HEK293T (cell line): ENCODE measurements around the gene CCDC175.

Experiments
- ARNT ChIP-seq: fragments of 450-650 bp; IDR thresholded peaks from 2 replicates; pipeline ENCODE4 v1.6.1; 2017; ENCODE audit warnings: mild to moderate bottlenecking
- BHLHE40 ChIP-seq: fragments of 450-650 bp; IDR thresholded peaks from 2 replicates; pipeline ENCODE4 v1.6.1; 2016; ENCODE audit warnings: mild to moderate bottlenecking, moderate library complexity, borderline replicate concordance
- CTBP1 ChIP-seq: fragments of 450-650 bp; IDR thresholded peaks from 2 replicates; pipeline ENCODE4 v1.6.1; 2016; ENCODE audit warnings: borderline replicate concordance
- ELF4 ChIP-seq: fragments of 450-650 bp; IDR thresholded peaks from 2 replicates; pipeline ENCODE4 v1.6.1; 2017; ENCODE audit warnings: antibody characterized with exemption
- FOXK2 ChIP-seq: fragments of 450-650 bp; IDR thresholded peaks from 2 replicates; pipeline ENCODE4 v1.6.1; 2016; ENCODE audit warnings: mild to moderate bottlenecking
- FOXM1 ChIP-seq: fragments of 450-650 bp; IDR thresholded peaks from 2 replicates; pipeline ENCODE4 v1.6.1; 2017; ENCODE audit warnings: mild to moderate bottlenecking, borderline replicate concordance
- HDGF ChIP-seq: fragments of 450-650 bp; IDR thresholded peaks from 2 replicates; pipeline ENCODE4 v1.6.1; 2017; ENCODE audit warnings: antibody characterized with exemption, borderline replicate concordance
- NFRKB ChIP-seq: fragments of 450-650 bp; IDR thresholded peaks from 2 replicates; pipeline ENCODE4 v1.6.1; 2016; ENCODE audit warnings: mild to moderate bottlenecking, moderate library complexity
- SP1 ChIP-seq: fragments of 450-650 bp; IDR thresholded peaks from 2 replicates; pipeline ENCODE4 v1.6.1; 2017
- TARDBP ChIP-seq: fragments of 450-650 bp; IDR thresholded peaks from 2 replicates; pipeline ENCODE4 v1.6.1; 2016
- ZNF384 ChIP-seq: fragments of 450-650 bp; IDR thresholded peaks from 2 replicates; pipeline ENCODE4 v1.6.1; 2016
- TF ChIP-seq, protein P1 (sequence below): fragments of 450-650 bp; IDR thresholded peaks from 2 replicates; pipeline ENCODE4 v1.6.1; 2016

GRCh38 chr14:59601056-59601455 is 24.4 kb upstream of the CCDC175 start:
- TF ChIP-seq FOXK2 (no peak), NFRKB (no peak), ELF4 (no peak), ARNT (no peak), FOXM1 (no peak), TARDBP (no peak), HDGF (no peak), SP1 (no peak), BHLHE40 (no peak), CTBP1 (no peak), ZNF384 (no peak)
- TF ChIP-seq, protein P1, sequence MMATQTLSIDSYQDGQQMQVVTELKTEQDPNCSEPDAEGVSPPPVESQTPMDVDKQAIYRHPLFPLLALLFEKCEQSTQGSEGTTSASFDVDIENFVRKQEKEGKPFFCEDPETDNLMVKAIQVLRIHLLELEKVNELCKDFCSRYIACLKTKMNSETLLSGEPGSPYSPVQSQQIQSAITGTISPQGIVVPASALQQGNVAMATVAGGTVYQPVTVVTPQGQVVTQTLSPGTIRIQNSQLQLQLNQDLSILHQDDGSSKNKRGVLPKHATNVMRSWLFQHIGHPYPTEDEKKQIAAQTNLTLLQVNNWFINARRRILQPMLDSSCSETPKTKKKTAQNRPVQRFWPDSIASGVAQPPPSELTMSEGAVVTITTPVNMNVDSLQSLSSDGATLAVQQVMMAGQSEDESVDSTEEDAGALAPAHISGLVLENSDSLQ, result no peak
